WERI-Rb-1 (cell line): ENCODE measurements around the gene HSP90AA1.
A peak's percentile ranks its signal among the peaks of the same experiment; 100 is the strongest.

Source experiments
- DNase-seq: peaks from one replicate; pipeline ENCODE4 v3.0.0-alpha.2; 2020
- H3K27ac ChIP-seq: fragments of 250-450 bp; sonication (Bioruptor Pico); 2 replicates; pipeline ENCODE4 v1.5.1; 2020; ENCODE audit warnings: mild to moderate bottlenecking, moderate library complexity
- H3K27me3 ChIP-seq: fragments of 250-450 bp; sonication (Bioruptor Pico); 2 replicates; pipeline ENCODE4 v1.5.1; 2021; ENCODE audit warnings: mild to moderate bottlenecking, low read depth, moderate library complexity; ENCODE audit not compliant: insufficient read depth, severe bottlenecking
- H3K36me3 ChIP-seq: fragments of 250-450 bp; sonication (Bioruptor Pico); 2 replicates; pipeline ENCODE4 v1.5.1; 2020; ENCODE audit warnings: mild to moderate bottlenecking, moderate library complexity
- H3K4me3 ChIP-seq: 2 replicates; pipeline ENCODE4 v1.5.1; 2011; ENCODE audit warnings: low read depth, mild to moderate bottlenecking, control low read depth, low read length
- H3K9me3 ChIP-seq: fragments of 250-450 bp; sonication (Bioruptor Pico); 2 replicates; pipeline ENCODE4 v1.5.1; 2021; ENCODE audit warnings: mild to moderate bottlenecking, moderate library complexity; ENCODE audit not compliant: severe bottlenecking
- CTCF ChIP-seq: IDR thresholded peaks from 2 replicates; pipeline ENCODE4 v1.5.1; 2011; ENCODE audit warnings: low read depth, mild to moderate bottlenecking, control low read depth, inconsistent platforms, low read length

Gene HSP90AA1

GRCh38 chr14:102050026-102050405, 36.8 kb downstream of the HSP90AA1 start:
- Histone ChIP-seq H3K36me3 (peaks cover 75% of the 10 kb centered on the region), H3K9me3 (no peaks in the 10 kb centered on the region)
- TF ChIP-seq CTCF: no peak

GRCh38 chr14:102049258-102050025, 37.4 kb downstream of the HSP90AA1 start:
- no peaks in the 10 kb centered on the region for H3K9me3 ChIP-seq
- H3K27ac ChIP-seq: no peak overlapping the region
- peaks cover 76% of the 10 kb centered on the region for H3K36me3 ChIP-seq
- H3K27me3 ChIP-seq: no peaks in the 10 kb centered on the region
- DNase-seq: no peak
- no peak overlapping the region for H3K4me3 ChIP-seq
- no peak for TF ChIP-seq CTCF

More at GRCh38 chr14:102050026-102050405, 36.8 kb downstream of the HSP90AA1 start:
- H3K4me3 ChIP-seq: no peak overlapping the region
- DNase-seq: no peak
- H3K27me3 ChIP-seq: no peaks in the 10 kb centered on the region
- H3K27ac ChIP-seq: no peak overlapping the region

GRCh38 chr14:102047808-102048540, 38.9 kb downstream of the HSP90AA1 start:
- Histone ChIP-seq H3K36me3 (peaks cover 86% of the 10 kb centered on the region), H3K27me3 (no peaks in the 10 kb centered on the region), H3K27ac (no peak overlapping the region), H3K4me3 (no peak overlapping the region), H3K9me3 (no peaks in the 10 kb centered on the region)
- no peak for TF ChIP-seq CTCF
- no peak for DNase-seq

GRCh38 chr14:102046337-102047278, 40.2 kb downstream of the HSP90AA1 start:
- TF ChIP-seq CTCF: peak; percentile 92
- H3K27me3 ChIP-seq: no peaks in the 10 kb centered on the region
- no peaks in the 10 kb centered on the region for H3K9me3 ChIP-seq
- H3K27ac ChIP-seq: peak overlapping the region; percentile 71
- H3K36me3 ChIP-seq: peaks cover 87% of the 10 kb centered on the region
- DNase-seq: peak; percentile 97
- no peak overlapping the region for H3K4me3 ChIP-seq

- no peak for DNase-seq
- no peaks in the 10 kb centered on the region for H3K27me3 ChIP-seq
- no peak overlapping the region for H3K27ac ChIP-seq
- no peak for TF ChIP-seq CTCF
- no peak overlapping the region for H3K4me3 ChIP-seq
- peaks cover 88% of the 10 kb centered on the region for H3K36me3 ChIP-seq
- H3K9me3 ChIP-seq: no peaks in the 10 kb centered on the region
These were observed 42.3 kb downstream of the HSP90AA1 start for GRCh38 chr14:102044566-102044965.
